Fibroblast of lung (primary cell): ENCODE measurements around the gene ZNF79.

ENCODE experiments used
- CTCF ChIP-seq, 2 donors: IDR thresholded peaks in 1 of 2; conservative IDR thresholded peaks in 1 of 2; 1 replicate in 1 of 2; 2 replicates in 1 of 2; pipeline ENCODE4 v1.5.1; 2011 to 2012; ENCODE audit warnings: low read length in 2 of 2, control low read depth in 1 of 2, inconsistent platforms in 1 of 2, low read depth in 1 of 2, mild to moderate bottlenecking in 1 of 2
- EZH2 ChIP-seq: IDR thresholded peaks from 2 replicates; pipeline ENCODE4 v1.5.1; 2012; ENCODE audit warnings: low read length, control low read depth, mild to moderate bottlenecking; ENCODE audit errors: missing control alignments

DNA sequence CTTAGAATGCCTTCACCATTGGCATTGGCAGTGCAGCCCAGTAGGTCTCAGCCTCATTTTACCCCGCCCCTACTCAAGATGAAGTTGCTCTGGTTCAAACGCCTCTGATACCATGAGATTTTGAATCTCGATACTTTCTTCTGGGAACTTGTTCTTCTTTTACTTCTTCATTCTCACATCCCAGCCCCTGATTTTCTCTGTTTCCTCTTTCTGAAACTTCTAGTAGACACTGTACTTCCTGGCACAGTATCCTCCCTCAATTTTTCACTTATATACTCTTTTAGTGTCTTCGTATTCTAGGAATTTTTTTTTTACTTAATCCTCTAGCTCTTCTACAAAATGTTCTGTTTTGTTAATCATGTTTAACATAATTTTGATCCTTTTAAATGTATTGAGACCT is 13.1 kb upstream of the ZNF79 start:
- no peak for TF ChIP-seq CTCF (conservative IDR thresholded peaks at IDR 0.05 in 1 of 2, IDR thresholded peaks at IDR 0.05 in 1 of 2; ENCODE audit: low read depth in 1 of 2, low read length in 2 of 2)
- TF ChIP-seq EZH2, result no peak
